Measurements from ENCODE around the gene KHSRP.

The KHSRP gene

GRCh38 chr19:6460099-6460884 is 35.7 kb upstream of the KHSRP start:
- H3K9ac ChIP-seq (ENCODE audit: low read depth, low read length): peak overlapping the region; percentile 30

GRCh38 chr19:6459262-6460098 is 34.9 kb upstream of the KHSRP start, which contains the start of gene SLC25A23:
TSS of gene SLC25A23 (minus strand) at chr19:6459792. CDS start at chr19:6459628, 164 bp downstream.
- H3K9me3 ChIP-seq (replicated peaks; ENCODE audit: low read length): no peaks in the 10 kb centered on the region
- peak within 1 kb of the TSS; percentile 80 for H3K4me2 ChIP-seq (ENCODE audit: low read length)
- H3K4me3 ChIP-seq (ENCODE audit: low read length): peak within 1 kb of the TSS; percentile 74
- H3K36me3 ChIP-seq (ENCODE audit: insufficient read depth, low read length): no peaks in the 10 kb centered on the region
- H3K27me3 ChIP-seq (ENCODE audit: control insufficient read depth, insufficient read depth, low read length): peaks cover 17% of the 10 kb centered on the region
- H3K4me1 ChIP-seq (ENCODE audit: control insufficient read depth, insufficient read depth, low read length): peaks cover 5% of the 10 kb centered on the region
- peak within 1 kb of the TSS; percentile 30 for H3K9ac ChIP-seq (ENCODE audit: low read depth, low read length)

More at GRCh38 chr19:6460099-6460884, 35.7 kb upstream of the KHSRP start:
- peaks cover 25% of the 10 kb centered on the region for H3K27me3 ChIP-seq (ENCODE audit: control insufficient read depth, insufficient read depth, low read length)
- no peaks in the 10 kb centered on the region for H3K9me3 ChIP-seq (replicated peaks; ENCODE audit: low read length)
- H3K4me1 ChIP-seq (ENCODE audit: control insufficient read depth, insufficient read depth, low read length): peaks cover 5% of the 10 kb centered on the region
- no peaks in the 10 kb centered on the region for H3K36me3 ChIP-seq (ENCODE audit: insufficient read depth, low read length)
- peak overlapping the region; percentile 74 for H3K4me3 ChIP-seq (ENCODE audit: low read length)
- H3K4me2 ChIP-seq (ENCODE audit: low read length): peak overlapping the region; percentile 80

- Histone ChIP-seq H3K9me3 (replicated peaks; ENCODE audit: low read length) (no peaks in the 10 kb centered on the region), H3K9ac (ENCODE audit: low read depth, low read length) (no peak overlapping the region), H3K27me3 (ENCODE audit: control insufficient read depth, insufficient read depth, low read length) (peaks cover 11% of the 10 kb centered on the region), H3K4me2 (ENCODE audit: low read length) (peak overlapping the region; percentile 80), H3K4me3 (ENCODE audit: low read length) (peak overlapping the region; percentile 74), H3K4me1 (ENCODE audit: control insufficient read depth, insufficient read depth, low read length) (peaks cover 5% of the 10 kb centered on the region), H3K36me3 (ENCODE audit: insufficient read depth, low read length) (no peaks in the 10 kb centered on the region)
Observed at GRCh38 chr19:6458695-6459261, 34.2 kb upstream of the KHSRP start.

- H3K4me3 ChIP-seq (ENCODE audit: low read length): no peak overlapping the region
- peaks cover 10% of the 10 kb centered on the region for H3K27me3 ChIP-seq (ENCODE audit: control insufficient read depth, insufficient read depth, low read length)
- H3K4me2 ChIP-seq (ENCODE audit: low read length): no peak overlapping the region
- H3K4me1 ChIP-seq (ENCODE audit: control insufficient read depth, insufficient read depth, low read length): peaks cover 5% of the 10 kb centered on the region
- H3K36me3 ChIP-seq (ENCODE audit: insufficient read depth, low read length): no peaks in the 10 kb centered on the region
- H3K9me3 ChIP-seq (replicated peaks; ENCODE audit: low read length): no peaks in the 10 kb centered on the region
- no peak overlapping the region for H3K9ac ChIP-seq (ENCODE audit: low read depth, low read length)
Observed at GRCh38 chr19:6457958-6458694, 33.5 kb upstream of the KHSRP start.

GRCh38 chr19:6455924-6456323 is 31.3 kb upstream of the KHSRP start:
- no peak overlapping the region for H3K9ac ChIP-seq (ENCODE audit: low read depth, low read length)
- no peak overlapping the region for H3K4me3 ChIP-seq (ENCODE audit: low read length)
- no peaks in the 10 kb centered on the region for H3K36me3 ChIP-seq (ENCODE audit: insufficient read depth, low read length)
- peaks cover 7% of the 10 kb centered on the region for H3K27me3 ChIP-seq (ENCODE audit: control insufficient read depth, insufficient read depth, low read length)
- no peaks in the 10 kb centered on the region for H3K9me3 ChIP-seq (replicated peaks; ENCODE audit: low read length)
- peaks cover 5% of the 10 kb centered on the region for H3K4me1 ChIP-seq (ENCODE audit: control insufficient read depth, insufficient read depth, low read length)
- H3K4me2 ChIP-seq (ENCODE audit: low read length): no peak overlapping the region

GRCh38 chr19:6453951-6454565 is 29.4 kb upstream of the KHSRP start:
- Histone ChIP-seq H3K27me3 (ENCODE audit: control insufficient read depth, insufficient read depth, low read length) (peaks cover 7% of the 10 kb centered on the region), H3K4me2 (ENCODE audit: low read length) (no peak overlapping the region), H3K9me3 (replicated peaks; ENCODE audit: low read length) (no peaks in the 10 kb centered on the region), H3K4me1 (ENCODE audit: control insufficient read depth, insufficient read depth, low read length) (no peaks in the 10 kb centered on the region), H3K9ac (ENCODE audit: low read depth, low read length) (no peak overlapping the region), H3K36me3 (ENCODE audit: insufficient read depth, low read length) (no peaks in the 10 kb centered on the region), H3K4me3 (ENCODE audit: low read length) (no peak overlapping the region)

- Histone ChIP-seq H3K4me2 (ENCODE audit: low read length) (no peak overlapping the region), H3K27me3 (ENCODE audit: control insufficient read depth, insufficient read depth, low read length) (no peaks in the 10 kb centered on the region), H3K4me1 (ENCODE audit: control insufficient read depth, insufficient read depth, low read length) (no peaks in the 10 kb centered on the region), H3K4me3 (ENCODE audit: low read length) (no peak overlapping the region), H3K9ac (ENCODE audit: low read depth, low read length) (no peak overlapping the region), H3K36me3 (ENCODE audit: insufficient read depth, low read length) (no peaks in the 10 kb centered on the region), H3K9me3 (replicated peaks; ENCODE audit: low read length) (no peaks in the 10 kb centered on the region)
Observed at GRCh38 chr19:6452899-6453298, 28.3 kb upstream of the KHSRP start.

GRCh38 chr19:6452223-6452614 is 27.6 kb upstream of the KHSRP start:
- Histone ChIP-seq H3K27me3 (ENCODE audit: control insufficient read depth, insufficient read depth, low read length) (no peaks in the 10 kb centered on the region), H3K4me3 (ENCODE audit: low read length) (no peak overlapping the region), H3K9ac (ENCODE audit: low read depth, low read length) (no peak overlapping the region), H3K4me1 (ENCODE audit: control insufficient read depth, insufficient read depth, low read length) (no peaks in the 10 kb centered on the region), H3K4me2 (ENCODE audit: low read length) (no peak overlapping the region), H3K9me3 (replicated peaks; ENCODE audit: low read length) (no peaks in the 10 kb centered on the region), H3K36me3 (ENCODE audit: insufficient read depth, low read length) (no peaks in the 10 kb centered on the region)

- Histone ChIP-seq H3K9ac (ENCODE audit: low read depth, low read length) (no peak overlapping the region), H3K36me3 (ENCODE audit: insufficient read depth, low read length) (no peaks in the 10 kb centered on the region), H3K4me2 (ENCODE audit: low read length) (no peak overlapping the region), H3K4me3 (ENCODE audit: low read length) (no peak overlapping the region), H3K9me3 (replicated peaks; ENCODE audit: low read length) (no peaks in the 10 kb centered on the region), H3K4me1 (ENCODE audit: control insufficient read depth, insufficient read depth, low read length) (no peaks in the 10 kb centered on the region), H3K27me3 (ENCODE audit: control insufficient read depth, insufficient read depth, low read length) (no peaks in the 10 kb centered on the region)
Observed at GRCh38 chr19:6451583-6452222, 27.1 kb upstream of the KHSRP start.

- no peaks in the 10 kb centered on the region for H3K36me3 ChIP-seq (ENCODE audit: insufficient read depth, low read length)
- no peak overlapping the region for H3K9ac ChIP-seq (ENCODE audit: low read depth, low read length)
- H3K9me3 ChIP-seq (replicated peaks; ENCODE audit: low read length): no peaks in the 10 kb centered on the region
- no peak overlapping the region for H3K4me3 ChIP-seq (ENCODE audit: low read length)
- H3K27me3 ChIP-seq (ENCODE audit: control insufficient read depth, insufficient read depth, low read length): no peaks in the 10 kb centered on the region
- H3K4me1 ChIP-seq (ENCODE audit: control insufficient read depth, insufficient read depth, low read length): no peaks in the 10 kb centered on the region
- H3K4me2 ChIP-seq (ENCODE audit: low read length): no peak overlapping the region
Observed at GRCh38 chr19:6450166-6450565, 25.6 kb upstream of the KHSRP start.

Data from skeletal muscle satellite cell (primary cell).